ENCODE data around the gene GJB5.

The GJB5 gene

DNA sequence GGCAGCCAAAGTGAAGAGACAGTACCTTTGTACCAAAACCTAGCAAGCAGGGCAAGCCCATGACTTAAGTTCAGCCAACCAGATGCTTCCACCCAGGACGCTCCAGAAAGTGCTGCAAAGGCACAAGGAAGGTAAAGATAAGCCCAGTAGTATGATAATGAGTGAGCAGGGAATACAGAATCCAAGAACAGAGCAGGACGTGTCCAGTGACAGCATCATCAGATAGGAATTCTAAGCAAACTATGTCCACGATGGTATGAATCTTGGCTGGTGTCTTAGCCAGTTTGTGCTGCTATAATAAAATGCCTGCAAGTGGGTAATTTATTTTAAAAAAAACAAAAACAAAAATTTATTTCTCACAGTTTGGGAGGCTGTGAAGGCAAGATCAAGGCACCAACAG is 51.5 kb downstream of the GJB5 start:
- no peaks in the 10 kb centered on the region for H3F3A ChIP-seq (ENCODE audit: insufficient read depth)
- no peaks in the 10 kb centered on the region for H3K27me3 ChIP-seq (ENCODE audit: low read length)
- no peak overlapping the region for H2AFZ ChIP-seq (ENCODE audit: low read depth, low read length, severe bottlenecking)
- H3K4me2 ChIP-seq (ENCODE audit: low read depth, low read length, poor library complexity, severe bottlenecking): no peak overlapping the region
- no peaks in the 10 kb centered on the region for H3K9me2 ChIP-seq (replicated peaks; ENCODE audit: insufficient read depth, low read length)
- no peaks in the 10 kb centered on the region for H3K79me2 ChIP-seq (ENCODE audit: insufficient read depth, low read length)
- H3K27ac ChIP-seq (ENCODE audit: low read depth, low read length): no peak overlapping the region
- H3K9ac ChIP-seq (ENCODE audit: low read length): no peak overlapping the region
- no peak for TF ChIP-seq EZH2phosphoT487 (conservative IDR thresholded peaks at IDR 0.05; ENCODE audit: low read length)
- TF ChIP-seq, protein P1, sequence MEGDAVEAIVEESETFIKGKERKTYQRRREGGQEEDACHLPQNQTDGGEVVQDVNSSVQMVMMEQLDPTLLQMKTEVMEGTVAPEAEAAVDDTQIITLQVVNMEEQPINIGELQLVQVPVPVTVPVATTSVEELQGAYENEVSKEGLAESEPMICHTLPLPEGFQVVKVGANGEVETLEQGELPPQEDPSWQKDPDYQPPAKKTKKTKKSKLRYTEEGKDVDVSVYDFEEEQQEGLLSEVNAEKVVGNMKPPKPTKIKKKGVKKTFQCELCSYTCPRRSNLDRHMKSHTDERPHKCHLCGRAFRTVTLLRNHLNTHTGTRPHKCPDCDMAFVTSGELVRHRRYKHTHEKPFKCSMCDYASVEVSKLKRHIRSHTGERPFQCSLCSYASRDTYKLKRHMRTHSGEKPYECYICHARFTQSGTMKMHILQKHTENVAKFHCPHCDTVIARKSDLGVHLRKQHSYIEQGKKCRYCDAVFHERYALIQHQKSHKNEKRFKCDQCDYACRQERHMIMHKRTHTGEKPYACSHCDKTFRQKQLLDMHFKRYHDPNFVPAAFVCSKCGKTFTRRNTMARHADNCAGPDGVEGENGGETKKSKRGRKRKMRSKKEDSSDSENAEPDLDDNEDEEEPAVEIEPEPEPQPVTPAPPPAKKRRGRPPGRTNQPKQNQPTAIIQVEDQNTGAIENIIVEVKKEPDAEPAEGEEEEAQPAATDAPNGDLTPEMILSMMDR (IDR thresholded peaks at IDR 0.05; ENCODE audit: insufficient read depth, low read length, poor library complexity, severe bottlenecking): no peak
- no peaks in the 10 kb centered on the region for H4K20me1 ChIP-seq (ENCODE audit: low read depth, low read length)
- H3K9me3 ChIP-seq (ENCODE audit: insufficient read depth, low read length): no peaks in the 10 kb centered on the region
- H3K36me3 ChIP-seq (ENCODE audit: low read length): no peaks in the 10 kb centered on the region
- no peak overlapping the region for H3K4me3 ChIP-seq (ENCODE audit: insufficient read depth, low read length, poor library complexity, severe bottlenecking)
